ENCODE results near the gene SUB1. TPM values are rescaled to one million over a fixed set of nuclear protein-coding genes. Genes with fewer than 3 reads are reported as not detected.

The SUB1 gene
- total and polyA plus RNA-seq, 4 donors, result 126 to 234 (median 155) TPM

DNA sequence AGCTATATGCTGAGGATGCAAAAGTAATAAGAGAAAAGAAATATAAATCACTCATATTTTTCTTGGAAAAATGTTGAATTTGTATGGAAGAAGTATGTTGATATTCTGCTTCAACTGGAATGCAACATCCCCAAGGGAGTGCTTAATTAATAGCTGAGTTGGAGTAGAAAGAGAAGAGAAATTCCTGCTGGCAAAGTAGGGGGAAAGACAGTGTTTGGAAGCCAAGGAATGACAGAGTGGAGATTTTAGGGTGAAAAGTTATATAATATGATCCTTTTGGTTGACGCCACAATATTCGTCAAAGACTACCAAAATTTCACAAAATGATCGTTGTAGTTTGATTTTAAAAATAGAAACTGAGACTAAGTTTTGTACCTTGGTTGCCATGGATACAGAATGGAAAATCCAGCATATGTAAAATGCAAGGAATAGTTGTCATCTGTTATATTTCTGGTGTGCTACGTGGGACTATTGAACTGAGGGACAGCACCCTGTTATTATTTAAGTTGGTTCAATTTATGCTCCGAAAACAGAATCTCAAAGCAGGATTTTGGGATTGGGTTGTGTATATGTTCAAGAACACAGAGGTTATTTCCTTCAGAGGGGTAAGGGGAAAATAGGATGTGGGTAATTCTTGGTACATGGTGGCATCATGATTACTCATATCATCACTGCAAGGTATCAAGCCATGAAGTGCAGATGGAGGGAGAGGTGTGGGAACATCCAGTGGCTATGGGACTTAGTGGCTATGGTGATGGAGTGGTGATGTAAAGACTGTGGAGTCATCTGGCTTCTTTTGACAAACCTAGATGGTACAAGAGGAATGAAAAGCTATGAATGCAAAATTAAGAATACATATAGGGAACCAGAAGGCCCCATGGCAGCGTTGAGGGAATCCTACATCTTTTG is 61.0 kb downstream of the SUB1 start:
- H3K9me3 ChIP-seq (ENCODE audit: control insufficient read depth in 4 of 4, insufficient read depth in 3 of 4, low read length in 3 of 4), result peaks cover 0 to 6% (median 0%) of the 10 kb centered on the region in 4 donors
- ATAC-seq (ENCODE audit: insufficient read depth, low FRiP score) (no peak), DNase-seq (no peak)
- H3K4me1 ChIP-seq (ENCODE audit: control insufficient read depth in 5 of 5, insufficient read depth in 5 of 5, low read length in 5 of 5), result no peaks in the 10 kb centered on the region
- H3K9ac ChIP-seq (ENCODE audit: insufficient read depth in 1 of 2, low read length in 2 of 2), result no peak overlapping the region
- H3K36me3 ChIP-seq (ENCODE audit: control insufficient read depth in 4 of 4, insufficient read depth in 4 of 4, low read length in 4 of 4), result no peaks in the 10 kb centered on the region
- no peaks in the 10 kb centered on the region for H3K27me3 ChIP-seq (ENCODE audit: control insufficient read depth in 3 of 3, insufficient read depth in 3 of 3, low read length in 2 of 3)
- H3K4me3 ChIP-seq, result no peak overlapping the region
- H3K27ac ChIP-seq (ENCODE audit: low read depth in 1 of 2, low read length in 1 of 2), result no peak overlapping the region
- TF ChIP-seq, protein P1, sequence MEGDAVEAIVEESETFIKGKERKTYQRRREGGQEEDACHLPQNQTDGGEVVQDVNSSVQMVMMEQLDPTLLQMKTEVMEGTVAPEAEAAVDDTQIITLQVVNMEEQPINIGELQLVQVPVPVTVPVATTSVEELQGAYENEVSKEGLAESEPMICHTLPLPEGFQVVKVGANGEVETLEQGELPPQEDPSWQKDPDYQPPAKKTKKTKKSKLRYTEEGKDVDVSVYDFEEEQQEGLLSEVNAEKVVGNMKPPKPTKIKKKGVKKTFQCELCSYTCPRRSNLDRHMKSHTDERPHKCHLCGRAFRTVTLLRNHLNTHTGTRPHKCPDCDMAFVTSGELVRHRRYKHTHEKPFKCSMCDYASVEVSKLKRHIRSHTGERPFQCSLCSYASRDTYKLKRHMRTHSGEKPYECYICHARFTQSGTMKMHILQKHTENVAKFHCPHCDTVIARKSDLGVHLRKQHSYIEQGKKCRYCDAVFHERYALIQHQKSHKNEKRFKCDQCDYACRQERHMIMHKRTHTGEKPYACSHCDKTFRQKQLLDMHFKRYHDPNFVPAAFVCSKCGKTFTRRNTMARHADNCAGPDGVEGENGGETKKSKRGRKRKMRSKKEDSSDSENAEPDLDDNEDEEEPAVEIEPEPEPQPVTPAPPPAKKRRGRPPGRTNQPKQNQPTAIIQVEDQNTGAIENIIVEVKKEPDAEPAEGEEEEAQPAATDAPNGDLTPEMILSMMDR (IDR thresholded peaks at IDR 0.05; ENCODE audit: control extremely low read depth, extremely low read depth), result no peak
- WGBS, 2 donors, result 87 to 93% methylated on average over 6 of the region's 6 CpGs

DNA sequence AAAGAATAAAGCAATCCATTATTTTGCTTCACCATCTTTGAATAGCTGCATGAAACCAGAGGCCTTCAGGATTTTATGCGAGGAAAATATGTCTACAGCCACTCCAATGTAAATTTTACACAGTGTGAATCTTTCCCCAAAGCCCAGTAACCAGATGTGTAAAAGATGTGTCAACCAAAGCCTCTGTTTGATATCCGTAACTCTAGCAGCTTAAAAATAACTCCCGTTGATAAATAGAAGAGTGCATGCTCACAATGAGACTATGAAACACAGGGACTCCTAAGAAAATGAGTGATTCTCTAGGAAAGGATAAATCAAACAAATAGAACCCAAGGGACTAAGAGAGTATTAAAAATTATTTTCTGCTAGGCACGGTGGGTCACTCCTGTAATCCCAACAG is 65.7 kb downstream of the SUB1 start:
- H3K36me3 ChIP-seq (ENCODE audit: control insufficient read depth in 4 of 4, insufficient read depth in 4 of 4, low read length in 4 of 4), result no peaks in the 10 kb centered on the region
- no peak overlapping the region for H3K27ac ChIP-seq (ENCODE audit: low read depth in 1 of 2, low read length in 1 of 2)
- TF ChIP-seq, protein P1 (IDR thresholded peaks at IDR 0.05; ENCODE audit: control extremely low read depth, extremely low read depth), result no peak
- no peak overlapping the region for H3K9ac ChIP-seq (ENCODE audit: insufficient read depth in 1 of 2, low read length in 2 of 2)
- no peaks in the 10 kb centered on the region for H3K27me3 ChIP-seq (ENCODE audit: control insufficient read depth in 3 of 3, insufficient read depth in 3 of 3, low read length in 2 of 3)
- H3K4me3 ChIP-seq, result no peak overlapping the region
- 86 to 90% methylated on average over 4 of the region's 4 CpGs for WGBS, 2 donors
- no peak for DNase-seq
- peaks cover 0 to 11% (median 0%) of the 10 kb centered on the region in 4 donors for H3K9me3 ChIP-seq (ENCODE audit: control insufficient read depth in 4 of 4, insufficient read depth in 3 of 4, low read length in 3 of 4)
- no peak for ATAC-seq (ENCODE audit: insufficient read depth, low FRiP score)
- H3K4me1 ChIP-seq (ENCODE audit: control insufficient read depth in 5 of 5, insufficient read depth in 5 of 5, low read length in 5 of 5), result no peaks in the 10 kb centered on the region

DNA sequence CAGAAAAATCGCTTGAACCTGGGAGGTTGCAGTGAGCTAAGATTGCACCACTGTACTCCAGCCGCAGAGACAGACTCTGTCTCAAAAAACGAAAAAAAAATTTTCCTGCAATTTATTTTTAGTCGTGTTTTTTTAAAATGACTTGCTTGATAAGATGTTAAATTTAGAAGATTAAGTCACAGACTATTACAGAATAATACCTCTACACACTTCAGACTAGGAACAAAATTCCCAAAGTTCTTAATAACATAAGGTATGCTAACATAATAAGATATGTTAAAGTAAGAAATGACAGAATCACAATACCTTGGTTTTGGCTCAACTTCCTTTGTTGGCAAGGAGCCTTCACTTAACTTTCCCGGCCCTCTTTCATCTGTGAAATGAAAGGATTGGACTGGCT is 66.3 kb downstream of the SUB1 start:
- H3K4me3 ChIP-seq, result no peak overlapping the region
- WGBS, 2 donors, result 57 to 78% methylated on average over 5 of the region's 5 CpGs
- DNase-seq (peak in 2 of 3 donors; percentile 10 to 58), ATAC-seq (ENCODE audit: insufficient read depth, low FRiP score) (no peak)
- TF ChIP-seq, protein P1 (IDR thresholded peaks at IDR 0.05; ENCODE audit: control extremely low read depth, extremely low read depth), result no peak
- no peaks in the 10 kb centered on the region for H3K27me3 ChIP-seq (ENCODE audit: control insufficient read depth in 3 of 3, insufficient read depth in 3 of 3, low read length in 2 of 3)
- peaks cover 0 to 11% (median 0%) of the 10 kb centered on the region in 4 donors for H3K9me3 ChIP-seq (ENCODE audit: control insufficient read depth in 4 of 4, insufficient read depth in 3 of 4, low read length in 3 of 4)
- H3K4me1 ChIP-seq (ENCODE audit: control insufficient read depth in 5 of 5, insufficient read depth in 5 of 5, low read length in 5 of 5), result no peaks in the 10 kb centered on the region
- no peak overlapping the region for H3K9ac ChIP-seq (ENCODE audit: insufficient read depth in 1 of 2, low read length in 2 of 2)
- H3K27ac ChIP-seq (ENCODE audit: low read depth in 1 of 2, low read length in 1 of 2), result no peak overlapping the region
- H3K36me3 ChIP-seq (ENCODE audit: control insufficient read depth in 4 of 4, insufficient read depth in 4 of 4, low read length in 4 of 4), result no peaks in the 10 kb centered on the region

Other genes starting within 250 kb of the SUB1 start
- 10 to 100 TPM; 45.2 to 91.8 TPM for gene ZFR, start 140.8 kb upstream of the SUB1 start, total RNA-seq
- gene ZFR, start 140.8 kb upstream of the SUB1 start, polyA plus RNA-seq, result 10 to 100 TPM; 23.0 to 30.5 TPM
- 10 to 100 TPM; 13.7 to 86.9 TPM for gene NPR3, start 125.8 kb downstream of the SUB1 start, total RNA-seq
- 1 to 10 TPM; 3.9 to 4.0 TPM for gene NPR3, start 125.8 kb downstream of the SUB1 start, polyA plus RNA-seq

All from lung (tissue), 12 donors.